ENCODE data around the gene AFF1.

Gene AFF1

GRCh38 chr4:86910820-86911684, 23.8 kb upstream of the AFF1 start:
- no peak overlapping the region for H3K27ac Mint-ChIP-seq

GRCh38 chr4:86916392-86916791, 18.4 kb upstream of the AFF1 start:
- no peak for DNase-seq
- peaks cover 11% of the 10 kb centered on the region for H3K4me1 Mint-ChIP-seq
- H3K4me3 Mint-ChIP-seq, result no peak overlapping the region
- no peaks in the 10 kb centered on the region for H3K9me3 Mint-ChIP-seq
- CTCF ChIA-PET, result interaction anchor here (1.1 to 1.2 kb wide), 2 partner anchors 177 to 418 kb away, joined by 3 to 4 read pairs; no protein-coding TSS in a partner anchor
- no peaks in the 10 kb centered on the region for H3K36me3 Mint-ChIP-seq
- H3K27ac Mint-ChIP-seq, result no peak overlapping the region
- peaks cover 4% of the 10 kb centered on the region for H3K27me3 Mint-ChIP-seq

More at GRCh38 chr4:86910820-86911684, 23.8 kb upstream of the AFF1 start:
- no peaks in the 10 kb centered on the region for H3K27me3 Mint-ChIP-seq
- peaks cover 17% of the 10 kb centered on the region for H3K4me1 Mint-ChIP-seq
- no peak overlapping the region for H3K4me3 Mint-ChIP-seq
- H3K36me3 Mint-ChIP-seq, result no peaks in the 10 kb centered on the region
- CTCF ChIA-PET, result interaction anchor here (1.6 kb wide), 1 partner anchor 182 kb away, joined by 5 read pairs; no protein-coding TSS in a partner anchor
- no peaks in the 10 kb centered on the region for H3K9me3 Mint-ChIP-seq
- no peak for DNase-seq

- Mint-ChIP-seq H3K4me1 (peaks cover 11% of the 10 kb centered on the region), H3K36me3 (no peaks in the 10 kb centered on the region), H3K9me3 (no peaks in the 10 kb centered on the region), H3K4me3 (no peak overlapping the region), H3K27ac (no peak overlapping the region), H3K27me3 (peaks cover 4% of the 10 kb centered on the region)
- no peak for DNase-seq
- CTCF ChIA-PET, result interaction anchor here (1.2 kb wide), 1 partner anchor 419 kb away, joined by 4 read pairs; no protein-coding TSS in a partner anchor
Observed at GRCh38 chr4:86917212-86918039, 17.4 kb upstream of the AFF1 start.

DNA sequence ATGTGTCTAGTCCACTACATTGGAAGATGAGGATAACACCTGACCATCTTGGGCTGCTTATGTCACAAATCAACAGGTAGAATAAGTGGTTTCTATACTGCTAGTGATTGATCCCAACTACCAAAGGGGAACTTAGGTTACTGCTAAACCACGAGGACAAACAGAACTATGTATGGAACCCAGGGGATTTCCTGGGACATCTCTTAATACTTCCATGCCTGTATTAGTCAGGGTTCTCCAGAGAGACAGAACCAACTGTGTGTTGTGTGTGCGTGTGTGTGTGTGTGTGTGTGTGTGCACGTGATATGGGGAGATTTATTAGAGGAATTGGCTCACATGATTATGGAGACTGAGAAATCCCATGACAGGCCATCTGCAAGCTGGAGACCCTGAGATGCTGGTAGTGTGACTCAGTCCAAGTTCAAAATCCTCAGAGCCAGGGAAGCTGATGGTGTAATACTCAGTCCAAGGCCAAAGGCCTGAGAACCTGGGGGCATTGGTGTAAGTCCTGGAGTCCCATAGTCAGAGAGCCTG, 16.2 kb upstream of the AFF1 start:
- H3K27me3 Mint-ChIP-seq, result peaks cover 4% of the 10 kb centered on the region
- no peak overlapping the region for H3K27ac Mint-ChIP-seq
- H3K4me3 Mint-ChIP-seq, result no peak overlapping the region
- no peak for DNase-seq
- no peaks in the 10 kb centered on the region for H3K36me3 Mint-ChIP-seq
- CTCF ChIA-PET, result interaction anchor here (6.8 kb wide), 1 partner anchor 173 kb away, joined by 129 read pairs; no protein-coding TSS in a partner anchor
- H3K4me1 Mint-ChIP-seq, result peaks cover 11% of the 10 kb centered on the region
- no peaks in the 10 kb centered on the region for H3K9me3 Mint-ChIP-seq

GRCh38 chr4:86919561-86920223, 15.1 kb upstream of the AFF1 start:
- H3K27ac Mint-ChIP-seq, result no peak overlapping the region
- H3K27me3 Mint-ChIP-seq, result peaks cover 4% of the 10 kb centered on the region

GRCh38 chr4:86921608-86922252, 13.1 kb upstream of the AFF1 start:
- H3K27ac Mint-ChIP-seq, result no peak overlapping the region
- no peaks in the 10 kb centered on the region for H3K9me3 Mint-ChIP-seq
- H3K4me3 Mint-ChIP-seq, result no peak overlapping the region
- H3K4me1 Mint-ChIP-seq, result peaks cover 11% of the 10 kb centered on the region
- CTCF ChIA-PET, result interaction anchor here (0.6 to 6.8 kb wide), 29 partner anchors 8 to 423 kb away, joined by 3 to 129 read pairs (median 4); no protein-coding TSS in a partner anchor
- H3K27me3 Mint-ChIP-seq, result peaks cover 4% of the 10 kb centered on the region
- H3K36me3 Mint-ChIP-seq, result no peaks in the 10 kb centered on the region
- no peak for DNase-seq

More at GRCh38 chr4:86919561-86920223, 15.1 kb upstream of the AFF1 start:
- Mint-ChIP-seq H3K4me3 (no peak overlapping the region), H3K36me3 (no peaks in the 10 kb centered on the region), H3K9me3 (no peaks in the 10 kb centered on the region), H3K4me1 (peaks cover 11% of the 10 kb centered on the region)
- no peak for DNase-seq
- CTCF ChIA-PET, result interaction anchor here (1.1 to 6.8 kb wide), 2 partner anchors 172 to 178 kb away, joined by 3 to 129 read pairs; no protein-coding TSS in a partner anchor

GRCh38 chr4:86924811-86925210, 10.0 kb upstream of the AFF1 start:
- no peaks in the 10 kb centered on the region for H3K9me3 Mint-ChIP-seq
- no peak overlapping the region for H3K4me3 Mint-ChIP-seq
- no peaks in the 10 kb centered on the region for H3K27me3 Mint-ChIP-seq
- CTCF ChIA-PET, result interaction anchor here (6.8 kb wide), 1 partner anchor 167 kb away, joined by 129 read pairs; no protein-coding TSS in a partner anchor
- H3K36me3 Mint-ChIP-seq, result no peaks in the 10 kb centered on the region
- no peak overlapping the region for H3K27ac Mint-ChIP-seq
- DNase-seq, result no peak
- peaks cover 7% of the 10 kb centered on the region for H3K4me1 Mint-ChIP-seq

- Mint-ChIP-seq H3K36me3 (peaks cover 2% of the 10 kb centered on the region), H3K27me3 (no peaks in the 10 kb centered on the region), H3K4me3 (no peak overlapping the region), H3K27ac (no peak overlapping the region), H3K4me1 (no peaks in the 10 kb centered on the region), H3K9me3 (no peaks in the 10 kb centered on the region)
- CTCF ChIA-PET, result interaction anchor here (2.2 kb wide), 1 partner anchor 166 kb away, joined by 13 read pairs; no protein-coding TSS in a partner anchor
- no peak for DNase-seq
Observed at GRCh38 chr4:86926435-86927086, 8.2 kb upstream of the AFF1 start.

- no peak overlapping the region for H3K27ac Mint-ChIP-seq
- no peaks in the 10 kb centered on the region for H3K4me1 Mint-ChIP-seq
- DNase-seq, result no peak
- no peaks in the 10 kb centered on the region for H3K27me3 Mint-ChIP-seq
- no peak overlapping the region for H3K4me3 Mint-ChIP-seq
- peaks cover 2% of the 10 kb centered on the region for H3K36me3 Mint-ChIP-seq
- no peaks in the 10 kb centered on the region for H3K9me3 Mint-ChIP-seq
- CTCF ChIA-PET, result interaction anchor here (0.6 to 2.2 kb wide), 3 partner anchors 55 to 311 kb away, joined by 3 to 13 read pairs (median 3); no protein-coding TSS in a partner anchor
Observed at GRCh38 chr4:86927843-86928395, 6.9 kb upstream of the AFF1 start.

GRCh38 chr4:86928400-86929255, 6.2 kb upstream of the AFF1 start:
- no peak overlapping the region for H3K4me3 Mint-ChIP-seq
- no peak for DNase-seq

DNA sequence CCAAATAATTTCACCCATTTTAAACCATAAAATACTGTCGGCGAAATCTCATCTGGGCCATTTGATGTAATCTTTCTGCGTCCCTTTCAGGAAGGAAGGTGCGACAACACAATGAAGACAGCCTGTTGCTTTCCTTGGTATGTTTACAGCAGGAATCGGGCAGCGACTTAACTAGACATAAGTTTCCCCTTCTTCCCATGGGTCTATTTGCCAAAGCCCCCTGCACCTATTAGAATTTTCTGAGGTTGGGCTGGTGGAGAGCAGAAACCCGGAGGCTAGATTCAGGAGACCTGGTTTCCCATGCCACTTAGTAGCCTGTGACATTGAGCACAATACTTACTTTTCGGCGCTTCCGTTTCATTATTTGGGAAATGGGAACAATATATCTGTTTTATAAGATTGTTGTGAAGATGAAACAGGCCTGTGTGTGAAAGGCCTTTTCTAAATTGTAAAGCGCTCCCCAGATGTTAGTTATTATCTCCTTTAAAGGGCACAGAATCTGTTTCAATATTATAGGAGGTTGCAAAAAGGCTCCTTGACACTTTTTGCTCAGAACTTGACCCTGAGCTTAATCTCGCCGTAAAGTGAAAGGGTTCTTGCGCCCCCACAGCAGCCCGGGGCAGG, 552 bp upstream of the AFF1 start:
- Mint-ChIP-seq H3K27ac (peak overlapping the region; percentile 90), H3K4me1 (peaks cover 48% of the 10 kb centered on the region)

More at GRCh38 chr4:86928400-86929255, 6.2 kb upstream of the AFF1 start:
- H3K4me1 Mint-ChIP-seq, result peaks cover 4% of the 10 kb centered on the region
- no peaks in the 10 kb centered on the region for H3K27me3 Mint-ChIP-seq
- CTCF ChIA-PET, result interaction anchor here (0.6 to 2.2 kb wide), 5 partner anchors 54 to 310 kb away, joined by 3 to 13 read pairs (median 3); no protein-coding TSS in a partner anchor
- peaks cover 2% of the 10 kb centered on the region for H3K36me3 Mint-ChIP-seq
- H3K9me3 Mint-ChIP-seq, result no peaks in the 10 kb centered on the region
- H3K27ac Mint-ChIP-seq, result no peak overlapping the region

More for the DNA sequence above, 552 bp upstream of the AFF1 start:
- peak; percentile 25 for DNase-seq
- Mint-ChIP-seq H3K9me3 (no peaks in the 10 kb centered on the region), H3K36me3 (peaks cover 12% of the 10 kb centered on the region), H3K4me3 (peak overlapping the region; percentile 86), H3K27me3 (no peaks in the 10 kb centered on the region)
- CTCF ChIA-PET, result interaction anchor here (0.9 to 3.4 kb wide), 7 partner anchors 11 to 158 kb away, joined by 3 to 29 read pairs (median 4); no protein-coding TSS in a partner anchor
